ENCODE measurements around the gene DNAH8.

DNAH8 gene

GRCh38 chr6:39063526-39063925 lies 348.4 kb downstream of the DNAH8 start:
- Histone ChIP-seq H3K4me1 (ENCODE audit: control insufficient read depth in 1 of 2, insufficient read depth in 1 of 2, low read depth in 1 of 2, low read length in 1 of 2) (no peaks in the 10 kb centered on the region), H3K4me3 (ENCODE audit: low read depth in 1 of 2, low read length in 1 of 2) (no peak overlapping the region), H3K27ac (no peak overlapping the region), H3K27me3 (peaks cover 32% of the 10 kb centered on the region), H3K9me3 (no peaks in the 10 kb centered on the region), H3K36me3 (no peaks in the 10 kb centered on the region)
- no peak for TF ChIP-seq CTCF (IDR thresholded peaks at IDR 0.05)

- peaks cover 34% of the 10 kb centered on the region for H3K27me3 ChIP-seq
- H3K4me3 ChIP-seq (ENCODE audit: low read depth in 1 of 2, low read length in 1 of 2) = no peak overlapping the region
- no peaks in the 10 kb centered on the region for H3K4me1 ChIP-seq (ENCODE audit: control insufficient read depth in 1 of 2, insufficient read depth in 1 of 2, low read depth in 1 of 2, low read length in 1 of 2)
- no peaks in the 10 kb centered on the region for H3K36me3 ChIP-seq
- H3K9me3 ChIP-seq = no peaks in the 10 kb centered on the region
- no peak overlapping the region for H3K27ac ChIP-seq
- TF ChIP-seq CTCF (IDR thresholded peaks at IDR 0.05) = no peak
Measured at GRCh38 chr6:39065561-39065960, 350.4 kb downstream of the DNAH8 start.

GRCh38 chr6:39068391-39068790 lies 353.3 kb downstream of the DNAH8 start:
- H3K36me3 ChIP-seq = no peaks in the 10 kb centered on the region
- no peaks in the 10 kb centered on the region for H3K4me1 ChIP-seq (ENCODE audit: control insufficient read depth in 1 of 2, insufficient read depth in 1 of 2, low read depth in 1 of 2, low read length in 1 of 2)
- H3K4me3 ChIP-seq (ENCODE audit: low read depth in 1 of 2, low read length in 1 of 2) = no peak overlapping the region
- no peak overlapping the region for H3K27ac ChIP-seq
- no peak for TF ChIP-seq CTCF (IDR thresholded peaks at IDR 0.05)
- peaks cover 27% of the 10 kb centered on the region for H3K27me3 ChIP-seq
- H3K9me3 ChIP-seq = no peaks in the 10 kb centered on the region

- peaks cover 22% of the 10 kb centered on the region for H3K27me3 ChIP-seq
- no peaks in the 10 kb centered on the region for H3K36me3 ChIP-seq
- H3K27ac ChIP-seq = no peak overlapping the region
- H3K4me3 ChIP-seq (ENCODE audit: low read depth in 1 of 2, low read length in 1 of 2) = no peak overlapping the region
- no peaks in the 10 kb centered on the region for H3K4me1 ChIP-seq (ENCODE audit: control insufficient read depth in 1 of 2, insufficient read depth in 1 of 2, low read depth in 1 of 2, low read length in 1 of 2)
- TF ChIP-seq CTCF (IDR thresholded peaks at IDR 0.05) = no peak
- no peaks in the 10 kb centered on the region for H3K9me3 ChIP-seq
Measured at GRCh38 chr6:39072830-39073229, 357.7 kb downstream of the DNAH8 start.

GRCh38 chr6:39073471-39074355 lies 358.6 kb downstream of the DNAH8 start:
- Histone ChIP-seq H3K27me3 (peaks cover 22% of the 10 kb centered on the region), H3K27ac (no peak overlapping the region), H3K4me1 (ENCODE audit: control insufficient read depth in 1 of 2, insufficient read depth in 1 of 2, low read depth in 1 of 2, low read length in 1 of 2) (no peaks in the 10 kb centered on the region), H3K4me3 (ENCODE audit: low read depth in 1 of 2, low read length in 1 of 2) (no peak overlapping the region), H3K9me3 (no peaks in the 10 kb centered on the region), H3K36me3 (no peaks in the 10 kb centered on the region)
- TF ChIP-seq CTCF (IDR thresholded peaks at IDR 0.05) = no peak
